Karpas-422 (cell line): ENCODE measurements around the gene GAS2. TPM values are rescaled to one million over a fixed set of nuclear protein-coding genes. Genes with fewer than 3 reads are reported as not detected.

Source experiments
- DNase-seq: peaks from one replicate; pipeline ENCODE4 v3.0.0-alpha.2; 2015
- H2AFZ ChIP-seq: fragments of 200-600 bp; sonication (generic); 2 replicates; pipeline ENCODE4 v1.6.1; 2014; ENCODE audit warnings: antibody characterized with exemption, low read length, mixed read lengths
- H3K27ac ChIP-seq: fragments of 200-600 bp; sonication (generic); 2 replicates; pipeline ENCODE4 v1.5.1; 2014; ENCODE audit warnings: mild to moderate bottlenecking, low read length, moderate library complexity
- H3K27me3 ChIP-seq: fragments of 200-600 bp; sonication (generic); 2 replicates; pipeline ENCODE4 v1.6.1; 2014; ENCODE audit warnings: low read length, mixed read lengths
- H3K36me3 ChIP-seq: fragments of 200-600 bp; sonication (generic); 2 replicates; pipeline ENCODE4 v1.6.1; 2014; ENCODE audit warnings: low read length, mixed read lengths; ENCODE audit not compliant: insufficient read depth
- H3K4me1 ChIP-seq: fragments of 200-600 bp; sonication (generic); 2 replicates; pipeline ENCODE4 v1.6.1; 2014; ENCODE audit warnings: mild to moderate bottlenecking, low read length, mixed read lengths
- H3K4me2 ChIP-seq: fragments of 200-600 bp; sonication (generic); 2 replicates; pipeline ENCODE4 v1.6.1; 2014; ENCODE audit warnings: low read length, low read depth, mild to moderate bottlenecking; ENCODE audit not compliant: poor library complexity, severe bottlenecking
- H3K4me3 ChIP-seq: fragments of 200-600 bp; sonication (generic); 2 replicates; pipeline ENCODE4 v1.5.1; 2014; ENCODE audit warnings: mild to moderate bottlenecking, antibody characterized with exemption, low read length, mixed read lengths
- H3K79me2 ChIP-seq: fragments of 200-600 bp; sonication (generic); 2 replicates; pipeline ENCODE4 v1.6.1; 2014; ENCODE audit warnings: mild to moderate bottlenecking, low read length, mixed read lengths
- H3K9ac ChIP-seq: fragments of 200-600 bp; sonication (generic); 2 replicates; pipeline ENCODE4 v1.6.0; 2014; ENCODE audit warnings: low read length
- H3K9me2 ChIP-seq: fragments of 200-600 bp; sonication (generic), shearing (Covaris generic); replicated peaks from 2 replicates; pipeline ENCODE4 v1.6.0; 2014; ENCODE audit warnings: mild to moderate bottlenecking, low read length, moderate library complexity; ENCODE audit not compliant: insufficient read depth
- H3K9me3 ChIP-seq: fragments of 300-700, 200-600 bp; sonication (generic); 2 replicates; pipeline ENCODE4 v1.6.1; 2014; ENCODE audit warnings: low read length, mixed read lengths
- H4K20me1 ChIP-seq: fragments of 200-600 bp; sonication (generic); 2 replicates; pipeline ENCODE4 v1.6.1; 2014; ENCODE audit warnings: mild to moderate bottlenecking, antibody characterized with exemption, low read length, low read depth; ENCODE audit not compliant: insufficient read depth
- total RNA-seq: library from RNA; depleted of rRNA; stranded (reverse); fragments of >200 nt; shearing (Covaris generic); gene quantifications from 2 replicates; pipeline ENCODE4 v1.2.3, GENCODE V29; 2014; ENCODE audit warnings: low replicate concordance

GAS2 gene
- total RNA-seq, 1 experiment from 2014 or later: 0.86 TPM

DNA sequence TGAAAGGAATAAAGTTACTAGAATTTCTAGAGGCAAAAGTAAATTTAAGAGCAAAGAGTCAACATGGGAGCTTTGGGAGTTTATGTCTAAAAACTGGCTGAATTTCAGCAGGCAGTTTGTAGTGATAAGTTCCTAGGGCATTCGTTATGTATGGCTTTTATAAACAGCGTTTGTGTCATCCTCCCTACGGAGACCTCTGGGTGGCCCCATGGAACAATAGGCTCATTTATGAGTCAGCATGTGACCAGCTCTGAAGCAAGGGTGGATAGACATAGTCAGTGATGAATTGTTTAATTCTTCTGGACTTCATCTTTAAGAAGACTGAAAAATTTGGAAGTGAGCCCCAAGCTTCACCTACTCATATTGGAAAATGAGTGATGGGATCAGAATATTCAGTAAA, 126.1 kb downstream of the GAS2 start:
- no peaks in the 10 kb centered on the region for H3K9me3 ChIP-seq
- no peaks in the 10 kb centered on the region for H3K4me1 ChIP-seq
- H3K4me3 ChIP-seq: no peak overlapping the region
- H3K4me2 ChIP-seq: no peak overlapping the region
- H3K9ac ChIP-seq: no peak overlapping the region
- no peaks in the 10 kb centered on the region for H3K79me2 ChIP-seq
- H3K36me3 ChIP-seq: no peaks in the 10 kb centered on the region
- H4K20me1 ChIP-seq: no peaks in the 10 kb centered on the region
- DNase-seq: no peak
- no peak overlapping the region for H3K27ac ChIP-seq
- no peaks in the 10 kb centered on the region for H3K27me3 ChIP-seq
- no peak overlapping the region for H2AFZ ChIP-seq
- H3K9me2 ChIP-seq: no peaks in the 10 kb centered on the region

DNA sequence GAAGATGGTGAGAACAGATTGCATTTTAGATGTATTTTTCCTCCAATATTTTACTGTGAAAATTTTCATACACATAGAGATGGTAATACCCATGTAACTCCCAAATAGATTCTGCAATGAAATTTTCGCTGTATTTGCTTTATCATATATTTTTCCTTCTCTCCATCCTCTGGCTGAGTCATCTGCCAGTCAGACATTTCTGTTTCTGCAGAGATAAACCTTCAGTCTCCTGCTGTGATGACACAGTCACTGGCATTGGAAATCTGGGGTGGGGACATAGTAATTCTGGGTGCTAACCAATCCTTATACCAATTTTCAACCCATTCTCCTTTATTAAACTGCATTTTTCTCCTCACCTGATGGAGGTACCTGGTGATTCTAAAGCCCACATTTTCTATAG, 129.5 kb downstream of the GAS2 start:
- H3K4me2 ChIP-seq: no peak overlapping the region
- no peaks in the 10 kb centered on the region for H3K4me1 ChIP-seq
- no peaks in the 10 kb centered on the region for H3K79me2 ChIP-seq
- DNase-seq: no peak
- no peak overlapping the region for H3K9ac ChIP-seq
- H2AFZ ChIP-seq: no peak overlapping the region
- H3K27ac ChIP-seq: no peak overlapping the region
- H3K4me3 ChIP-seq: no peak overlapping the region
- no peaks in the 10 kb centered on the region for H3K9me2 ChIP-seq
- H3K36me3 ChIP-seq: no peaks in the 10 kb centered on the region
- H3K9me3 ChIP-seq: no peaks in the 10 kb centered on the region
- no peaks in the 10 kb centered on the region for H3K27me3 ChIP-seq
- H4K20me1 ChIP-seq: no peaks in the 10 kb centered on the region

GRCh38 chr11:22797047-22797446, 130.6 kb downstream of the GAS2 start:
- H3K27ac ChIP-seq: no peak overlapping the region
- H3K36me3 ChIP-seq: no peaks in the 10 kb centered on the region
- no peak overlapping the region for H3K4me2 ChIP-seq
- no peak overlapping the region for H3K4me3 ChIP-seq
- H3K27me3 ChIP-seq: no peaks in the 10 kb centered on the region
- no peak overlapping the region for H2AFZ ChIP-seq
- H3K9me2 ChIP-seq: no peaks in the 10 kb centered on the region
- no peaks in the 10 kb centered on the region for H3K9me3 ChIP-seq
- H4K20me1 ChIP-seq: no peaks in the 10 kb centered on the region
- H3K4me1 ChIP-seq: no peaks in the 10 kb centered on the region
- H3K79me2 ChIP-seq: no peaks in the 10 kb centered on the region
- no peak for DNase-seq
- no peak overlapping the region for H3K9ac ChIP-seq

GRCh38 chr11:22798901-22799300, 132.5 kb downstream of the GAS2 start:
- no peak overlapping the region for H3K4me3 ChIP-seq
- H3K9ac ChIP-seq: no peak overlapping the region
- H3K27me3 ChIP-seq: no peaks in the 10 kb centered on the region
- no peak overlapping the region for H3K27ac ChIP-seq
- H3K9me3 ChIP-seq: no peaks in the 10 kb centered on the region
- H3K9me2 ChIP-seq: no peaks in the 10 kb centered on the region
- no peak overlapping the region for H2AFZ ChIP-seq
- no peaks in the 10 kb centered on the region for H4K20me1 ChIP-seq
- no peaks in the 10 kb centered on the region for H3K4me1 ChIP-seq
- no peaks in the 10 kb centered on the region for H3K36me3 ChIP-seq
- no peak overlapping the region for H3K4me2 ChIP-seq
- no peak for DNase-seq
- H3K79me2 ChIP-seq: no peaks in the 10 kb centered on the region

- no peak for DNase-seq
- no peak overlapping the region for H3K27ac ChIP-seq
- H3K9ac ChIP-seq: no peak overlapping the region
- H2AFZ ChIP-seq: no peak overlapping the region
- no peaks in the 10 kb centered on the region for H3K4me1 ChIP-seq
- no peaks in the 10 kb centered on the region for H3K36me3 ChIP-seq
- H3K4me2 ChIP-seq: no peak overlapping the region
- H3K4me3 ChIP-seq: no peak overlapping the region
- H3K79me2 ChIP-seq: no peaks in the 10 kb centered on the region
- H3K27me3 ChIP-seq: no peaks in the 10 kb centered on the region
- H3K9me2 ChIP-seq: no peaks in the 10 kb centered on the region
- no peaks in the 10 kb centered on the region for H4K20me1 ChIP-seq
- no peaks in the 10 kb centered on the region for H3K9me3 ChIP-seq
These were observed 134.1 kb downstream of the GAS2 start for GRCh38 chr11:22800482-22800881.

GRCh38 chr11:22802861-22803260, 136.4 kb downstream of the GAS2 start:
- Histone ChIP-seq H3K9me3 (no peaks in the 10 kb centered on the region), H3K9me2 (no peaks in the 10 kb centered on the region), H3K4me1 (no peaks in the 10 kb centered on the region), H3K79me2 (no peaks in the 10 kb centered on the region), H3K27ac (no peak overlapping the region), H4K20me1 (no peaks in the 10 kb centered on the region), H2AFZ (no peak overlapping the region), H3K4me3 (no peak overlapping the region), H3K9ac (no peak overlapping the region), H3K36me3 (no peaks in the 10 kb centered on the region), H3K4me2 (no peak overlapping the region), H3K27me3 (no peaks in the 10 kb centered on the region)
- DNase-seq: no peak

GRCh38 chr11:22807391-22807790, 141.0 kb downstream of the GAS2 start:
- no peak for DNase-seq

DNA sequence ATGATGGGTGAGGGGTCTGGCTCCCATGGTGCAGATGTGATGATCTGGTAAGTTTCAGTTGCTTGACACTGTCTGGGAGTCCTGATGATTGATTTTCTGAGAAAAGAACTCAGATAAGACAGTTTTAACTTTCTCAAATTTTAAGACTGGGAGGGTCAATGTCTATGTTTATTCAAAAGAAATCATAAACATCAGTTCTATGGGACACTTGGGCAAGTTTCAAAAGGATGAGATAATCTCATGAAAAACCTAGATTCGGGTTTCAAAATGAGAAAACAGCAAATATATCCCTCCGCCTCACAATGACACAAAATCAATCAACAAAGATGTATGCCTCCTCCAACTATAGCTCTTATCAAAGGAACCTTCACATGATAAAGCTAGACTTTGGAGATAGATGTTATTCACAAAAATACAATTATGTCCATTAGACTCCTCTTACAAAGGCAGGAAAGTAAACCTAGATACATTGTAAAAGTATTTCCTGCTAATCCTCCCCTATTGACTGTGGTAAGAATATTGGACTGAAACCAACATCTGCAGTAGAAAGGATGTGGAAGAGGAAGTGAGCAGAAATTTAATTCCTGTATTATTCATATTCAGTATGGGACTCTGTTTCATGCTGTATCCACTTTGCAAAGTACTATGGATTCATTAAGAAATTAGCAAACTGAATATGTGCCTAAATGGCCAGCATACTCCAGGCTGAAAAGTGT, 141.6 kb downstream of the GAS2 start:
- peaks cover 6% of the 10 kb centered on the region; the same call in 1 of the 2 replicates for H3K9me3 ChIP-seq
- no peaks in the 10 kb centered on the region for H3K27me3 ChIP-seq
- no peak overlapping the region for H3K27ac ChIP-seq
- no peaks in the 10 kb centered on the region for H3K36me3 ChIP-seq
- no peak overlapping the region for H3K9ac ChIP-seq
- H3K9me2 ChIP-seq: peaks cover 4% of the 10 kb centered on the region; the same call in 1 of the 2 replicates
- no peak overlapping the region for H2AFZ ChIP-seq
- no peak overlapping the region for H3K4me3 ChIP-seq
- no peak for DNase-seq
- H3K4me2 ChIP-seq: no peak overlapping the region
- no peaks in the 10 kb centered on the region for H3K79me2 ChIP-seq
- H4K20me1 ChIP-seq: no peaks in the 10 kb centered on the region
- no peaks in the 10 kb centered on the region for H3K4me1 ChIP-seq

More at GRCh38 chr11:22807391-22807790, 141.0 kb downstream of the GAS2 start:
- no peaks in the 10 kb centered on the region for H3K27me3 ChIP-seq
- H3K4me3 ChIP-seq: no peak overlapping the region
- no peak overlapping the region for H3K9ac ChIP-seq
- H3K9me3 ChIP-seq: peaks cover 6% of the 10 kb centered on the region; the same call in 1 of the 2 replicates
- H2AFZ ChIP-seq: no peak overlapping the region
- no peaks in the 10 kb centered on the region for H3K79me2 ChIP-seq
- H3K27ac ChIP-seq: no peak overlapping the region
- no peaks in the 10 kb centered on the region for H3K36me3 ChIP-seq
- no peaks in the 10 kb centered on the region for H4K20me1 ChIP-seq
- H3K4me1 ChIP-seq: no peaks in the 10 kb centered on the region
- no peak overlapping the region for H3K4me2 ChIP-seq
- H3K9me2 ChIP-seq: no peaks in the 10 kb centered on the region; the same call in 1 of the 2 replicates
